Measurements from ENCODE around the gene GLIS2.

- TF ChIP-seq EZH2 (IDR thresholded peaks at IDR 0.05) = no peak
- TF ChIP-seq POLR2AphosphoS5 (IDR thresholded peaks at IDR 0.05; ENCODE audit: borderline replicate concordance, low read depth, low read length) = no peak
These were observed 31.9 kb upstream of the GLIS2 start for GRCh38 chr16:4283939-4284338.
